Neural cell (in vitro differentiated cells): ENCODE results near the gene GNG14. TPM values are rescaled to one million over a fixed set of nuclear protein-coding genes. Genes with fewer than 3 reads are reported as not detected.

ENCODE experiments used
- H2AFZ ChIP-seq: fragments of 200-600, 300-800 bp; sonication (generic), shearing (Covaris generic); 2 replicates; pipeline ENCODE4 v1.6.0; 2014; ENCODE audit warnings: low read depth, mild to moderate bottlenecking, antibody characterized with exemption, low read length, moderate library complexity
- H3F3A ChIP-seq: fragments of 200-600 bp; shearing (Covaris generic); 2 replicates; pipeline ENCODE4 v1.6.1; 2016; ENCODE audit warnings: mild to moderate bottlenecking, moderate library complexity, mixed read lengths, antibody characterized with exemption, low read length; ENCODE audit not compliant: insufficient read depth, poor library complexity, severe bottlenecking
- H3K27ac ChIP-seq: fragments of 200-600, 300-800 bp; sonication (generic), shearing (Covaris generic); 2 replicates; pipeline ENCODE4 v1.5.1; 2014; ENCODE audit warnings: mild to moderate bottlenecking, low read length, moderate library complexity
- H3K27me3 ChIP-seq: fragments of 300-800, 200-600 bp; sonication (generic), shearing (Covaris generic); 2 replicates; pipeline ENCODE4 v1.6.0; 2014; ENCODE audit warnings: mild to moderate bottlenecking, low read depth, low read length, moderate library complexity; ENCODE audit not compliant: insufficient read depth
- H3K36me3 ChIP-seq: fragments of 300-800, 200-600 bp; sonication (generic), shearing (Covaris generic); 2 replicates; pipeline ENCODE4 v1.5.1; 2014; ENCODE audit warnings: mild to moderate bottlenecking, antibody characterized with exemption, low read length, moderate library complexity; ENCODE audit not compliant: insufficient read depth
- H3K4me2 ChIP-seq: fragments of 300-800, 200-600 bp; sonication (generic), shearing (Covaris generic); 2 replicates; pipeline ENCODE4 v1.6.0; 2014; ENCODE audit warnings: mild to moderate bottlenecking, low read length
- H3K4me3 ChIP-seq: fragments of 300-800, 200-600 bp; sonication (generic), shearing (Covaris generic); 2 replicates; pipeline ENCODE4 v1.5.1; 2014; ENCODE audit warnings: mild to moderate bottlenecking, low read length, moderate library complexity
- H3K79me2 ChIP-seq: fragments of 200-600 bp; shearing (Covaris generic); replicated peaks from 2 replicates; pipeline ENCODE4 v1.6.0; 2014; ENCODE audit warnings: mild to moderate bottlenecking, low read length, moderate library complexity; ENCODE audit not compliant: insufficient read depth
- H3K9ac ChIP-seq: fragments of 300-800, 200-600 bp; sonication (generic), shearing (Covaris generic); 2 replicates; pipeline ENCODE4 v1.6.1; 2016; ENCODE audit warnings: mild to moderate bottlenecking, low read length, mixed read lengths
- H3K9me2 ChIP-seq: fragments of 200-600 bp; shearing (Covaris generic); 2 replicates; pipeline ENCODE4 v1.6.1; 2016; ENCODE audit warnings: mild to moderate bottlenecking, low read length, mixed read lengths; ENCODE audit not compliant: insufficient read depth
- H3K9me3 ChIP-seq: fragments of 200-600, 300-800 bp; sonication (generic), shearing (Covaris generic); 2 replicates; pipeline ENCODE4 v1.6.1; 2016; ENCODE audit warnings: mild to moderate bottlenecking, mixed run types, low read length, moderate library complexity, mixed read lengths
- H4K20me1 ChIP-seq: fragments of 200-600 bp; shearing (Covaris generic); 2 replicates; pipeline ENCODE4 v1.6.1; 2016; ENCODE audit warnings: mild to moderate bottlenecking, mixed run types; ENCODE audit not compliant: insufficient read depth
- EP300 ChIP-seq: fragments of 450-650 bp; conservative IDR thresholded peaks from 2 replicates; pipeline ENCODE4 v1.6.1; 2014; ENCODE audit warnings: antibody characterized with exemption, mild to moderate bottlenecking, moderate library complexity; ENCODE audit not compliant: poor library complexity, severe bottlenecking
- EZH2 ChIP-seq: fragments of 200-600, 300-800 bp; shearing (Covaris generic), sonication (generic); IDR thresholded peaks from 2 replicates; pipeline ENCODE4 v1.6.1; 2014; ENCODE audit warnings: antibody characterized with exemption, low read length, borderline replicate concordance, mild to moderate bottlenecking; ENCODE audit not compliant: insufficient read depth, poor library complexity, severe bottlenecking
- MXI1 ChIP-seq: fragments of 450-650 bp; conservative IDR thresholded peaks from 2 replicates; pipeline ENCODE4 v1.6.1; 2014; ENCODE audit warnings: antibody characterized with exemption, mild to moderate bottlenecking; ENCODE audit not compliant: poor library complexity, severe bottlenecking
- POLR2AphosphoS5 ChIP-seq: IDR thresholded peaks from 2 replicates; pipeline ENCODE4 v1.6.1; 2012
- RAD21 ChIP-seq: fragments of 450-650 bp; conservative IDR thresholded peaks from 2 replicates; pipeline ENCODE4 v1.6.1; 2014; ENCODE audit warnings: antibody characterized with exemption, mild to moderate bottlenecking, moderate library complexity
- SMC3 ChIP-seq: fragments of 450-650 bp; conservative IDR thresholded peaks from 2 replicates; pipeline ENCODE4 v1.6.1; 2014; ENCODE audit warnings: antibody characterized with exemption, mild to moderate bottlenecking, moderate library complexity; ENCODE audit not compliant: poor library complexity
- TAF1 ChIP-seq: IDR thresholded peaks from 2 replicates; pipeline ENCODE4 v1.6.1; 2012; ENCODE audit warnings: low read depth
- polyA plus RNA-seq: library from polyadenylated mRNA; depleted of rRNA; stranded (reverse); fragments of >200 nt; gene quantifications from 2 replicates; pipeline ENCODE4 v1.2.3, GENCODE V29; 2014
- TF ChIP-seq, protein P1 (sequence below): fragments of 450-650 bp; IDR thresholded peaks from 2 replicates; pipeline ENCODE4 v1.5.1; 2014; ENCODE audit warnings: antibody characterized with exemption, mild to moderate bottlenecking, moderate library complexity; ENCODE audit not compliant: poor library complexity, severe bottlenecking
- TF ChIP-seq, protein P2 (sequence below): IDR thresholded peaks from 2 replicates; pipeline ENCODE4 v1.6.1; 2012; ENCODE audit warnings: borderline replicate concordance

The GNG14 gene
- polyA plus RNA-seq, 1 donor from 2014 or later, result not detected

DNA sequence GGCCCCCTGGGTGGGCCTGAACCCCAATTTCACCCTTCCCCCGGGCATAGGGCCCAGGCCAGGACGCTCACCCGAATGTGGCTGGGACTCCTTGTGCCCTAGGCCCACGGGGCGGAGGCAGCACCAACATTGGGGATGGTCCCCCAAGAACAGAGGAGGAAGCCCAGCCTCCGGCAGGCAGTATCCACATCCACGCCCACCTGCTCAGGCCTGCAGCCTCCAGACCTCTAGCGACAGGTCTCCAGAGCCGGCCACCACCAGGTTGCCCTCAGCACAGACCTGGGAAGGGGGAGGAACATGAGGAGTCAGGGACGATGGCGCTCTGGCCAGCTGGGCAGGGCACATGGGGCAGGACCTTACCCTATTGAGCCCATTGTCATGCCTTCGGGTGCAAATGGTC, 1.2 kb downstream of the GNG14 start:
- Histone ChIP-seq H3K9me3 (no peaks in the 10 kb centered on the region), H3K9me2 (no peaks in the 10 kb centered on the region), H3K4me2 (no peak overlapping the region), H3K79me2 (no peaks in the 10 kb centered on the region), H3K4me3 (no peak overlapping the region), H3K27me3 (no peaks in the 10 kb centered on the region), H3K27ac (no peak overlapping the region), H3F3A (no peaks in the 10 kb centered on the region), H4K20me1 (no peaks in the 10 kb centered on the region), H3K9ac (no peak overlapping the region), H2AFZ (no peak overlapping the region), H3K36me3 (no peaks in the 10 kb centered on the region)
- no peak for TF ChIP-seq RAD21
- TF ChIP-seq, protein P1, sequence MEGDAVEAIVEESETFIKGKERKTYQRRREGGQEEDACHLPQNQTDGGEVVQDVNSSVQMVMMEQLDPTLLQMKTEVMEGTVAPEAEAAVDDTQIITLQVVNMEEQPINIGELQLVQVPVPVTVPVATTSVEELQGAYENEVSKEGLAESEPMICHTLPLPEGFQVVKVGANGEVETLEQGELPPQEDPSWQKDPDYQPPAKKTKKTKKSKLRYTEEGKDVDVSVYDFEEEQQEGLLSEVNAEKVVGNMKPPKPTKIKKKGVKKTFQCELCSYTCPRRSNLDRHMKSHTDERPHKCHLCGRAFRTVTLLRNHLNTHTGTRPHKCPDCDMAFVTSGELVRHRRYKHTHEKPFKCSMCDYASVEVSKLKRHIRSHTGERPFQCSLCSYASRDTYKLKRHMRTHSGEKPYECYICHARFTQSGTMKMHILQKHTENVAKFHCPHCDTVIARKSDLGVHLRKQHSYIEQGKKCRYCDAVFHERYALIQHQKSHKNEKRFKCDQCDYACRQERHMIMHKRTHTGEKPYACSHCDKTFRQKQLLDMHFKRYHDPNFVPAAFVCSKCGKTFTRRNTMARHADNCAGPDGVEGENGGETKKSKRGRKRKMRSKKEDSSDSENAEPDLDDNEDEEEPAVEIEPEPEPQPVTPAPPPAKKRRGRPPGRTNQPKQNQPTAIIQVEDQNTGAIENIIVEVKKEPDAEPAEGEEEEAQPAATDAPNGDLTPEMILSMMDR, result no peak
- no peak for TF ChIP-seq MXI1
- no peak for TF ChIP-seq EP300
- no peak for TF ChIP-seq SMC3
- TF ChIP-seq, protein P2, sequence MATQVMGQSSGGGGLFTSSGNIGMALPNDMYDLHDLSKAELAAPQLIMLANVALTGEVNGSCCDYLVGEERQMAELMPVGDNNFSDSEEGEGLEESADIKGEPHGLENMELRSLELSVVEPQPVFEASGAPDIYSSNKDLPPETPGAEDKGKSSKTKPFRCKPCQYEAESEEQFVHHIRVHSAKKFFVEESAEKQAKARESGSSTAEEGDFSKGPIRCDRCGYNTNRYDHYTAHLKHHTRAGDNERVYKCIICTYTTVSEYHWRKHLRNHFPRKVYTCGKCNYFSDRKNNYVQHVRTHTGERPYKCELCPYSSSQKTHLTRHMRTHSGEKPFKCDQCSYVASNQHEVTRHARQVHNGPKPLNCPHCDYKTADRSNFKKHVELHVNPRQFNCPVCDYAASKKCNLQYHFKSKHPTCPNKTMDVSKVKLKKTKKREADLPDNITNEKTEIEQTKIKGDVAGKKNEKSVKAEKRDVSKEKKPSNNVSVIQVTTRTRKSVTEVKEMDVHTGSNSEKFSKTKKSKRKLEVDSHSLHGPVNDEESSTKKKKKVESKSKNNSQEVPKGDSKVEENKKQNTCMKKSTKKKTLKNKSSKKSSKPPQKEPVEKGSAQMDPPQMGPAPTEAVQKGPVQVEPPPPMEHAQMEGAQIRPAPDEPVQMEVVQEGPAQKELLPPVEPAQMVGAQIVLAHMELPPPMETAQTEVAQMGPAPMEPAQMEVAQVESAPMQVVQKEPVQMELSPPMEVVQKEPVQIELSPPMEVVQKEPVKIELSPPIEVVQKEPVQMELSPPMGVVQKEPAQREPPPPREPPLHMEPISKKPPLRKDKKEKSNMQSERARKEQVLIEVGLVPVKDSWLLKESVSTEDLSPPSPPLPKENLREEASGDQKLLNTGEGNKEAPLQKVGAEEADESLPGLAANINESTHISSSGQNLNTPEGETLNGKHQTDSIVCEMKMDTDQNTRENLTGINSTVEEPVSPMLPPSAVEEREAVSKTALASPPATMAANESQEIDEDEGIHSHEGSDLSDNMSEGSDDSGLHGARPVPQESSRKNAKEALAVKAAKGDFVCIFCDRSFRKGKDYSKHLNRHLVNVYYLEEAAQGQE, result no peak
- TF ChIP-seq TAF1, result no peak
- no peak for TF ChIP-seq POLR2AphosphoS5
- no peak for TF ChIP-seq EZH2

DNA sequence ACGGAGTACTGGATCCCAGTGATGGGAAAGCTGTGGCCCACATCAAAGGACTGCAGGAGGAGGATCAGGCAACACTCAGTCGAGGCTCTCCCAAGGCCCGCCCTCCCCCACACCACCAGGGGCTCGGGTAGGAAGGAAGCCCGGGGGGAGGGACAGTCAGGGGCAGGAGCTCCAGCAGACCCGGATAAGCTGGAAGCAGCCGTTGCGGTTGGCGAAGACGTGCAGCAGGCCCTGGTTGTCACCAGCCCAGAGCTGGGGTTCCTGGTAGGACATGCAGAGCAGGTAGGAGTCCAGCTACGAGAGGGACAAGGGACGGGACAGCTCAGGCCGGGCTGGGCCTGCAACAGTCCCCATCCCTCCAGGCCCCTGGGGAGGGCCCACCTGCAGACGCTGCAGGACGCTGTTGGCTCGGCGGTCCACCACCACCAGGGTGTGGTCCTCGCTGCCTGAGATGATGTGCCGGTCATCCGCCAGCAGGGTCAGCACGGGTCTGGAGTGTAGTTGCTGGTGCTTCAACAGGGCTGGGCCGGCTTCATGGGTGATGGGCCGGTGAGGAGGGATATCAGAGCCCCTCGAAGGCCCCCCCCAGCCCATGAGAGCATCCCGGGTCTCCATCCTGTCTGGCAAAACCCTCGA, 1.9 kb downstream of the GNG14 start:
- no peaks in the 10 kb centered on the region for H3K9me2 ChIP-seq
- no peaks in the 10 kb centered on the region for H3F3A ChIP-seq
- H4K20me1 ChIP-seq, result no peaks in the 10 kb centered on the region
- no peak overlapping the region for H2AFZ ChIP-seq
- H3K9me3 ChIP-seq, result no peaks in the 10 kb centered on the region
- H3K27ac ChIP-seq, result no peak overlapping the region
- H3K4me3 ChIP-seq, result no peak overlapping the region
- H3K79me2 ChIP-seq, result no peaks in the 10 kb centered on the region
- no peaks in the 10 kb centered on the region for H3K36me3 ChIP-seq
- no peak for TF ChIP-seq EP300
- H3K4me2 ChIP-seq, result no peak overlapping the region
- H3K9ac ChIP-seq, result no peak overlapping the region
- H3K27me3 ChIP-seq, result no peaks in the 10 kb centered on the region
